Islet precursor cell (in vitro differentiated cells): ENCODE measurements around the gene NR2C2.
A peak's percentile ranks its signal among the peaks of the same experiment; 100 is the strongest.

Source experiments
- DNase-seq: peaks from one replicate; pipeline ENCODE4 v3.0.0-alpha.2; 2018

The NR2C2 gene

GRCh38 chr3:14921811-14922705, 25.3 kb upstream of the NR2C2 start:
- no peak for DNase-seq

GRCh38 chr3:14922863-14923262, 24.5 kb upstream of the NR2C2 start:
- no peak for DNase-seq

- no peak for DNase-seq
These were observed 23.9 kb upstream of the NR2C2 start for GRCh38 chr3:14923476-14923875.

GRCh38 chr3:14925729-14926591, 21.4 kb upstream of the NR2C2 start:
- DNase-seq, result peak; percentile 70

- no peak for DNase-seq
These were observed 20.8 kb upstream of the NR2C2 start for GRCh38 chr3:14926592-14926991.

GRCh38 chr3:14927308-14927707, 20.1 kb upstream of the NR2C2 start:
- no peak for DNase-seq

- DNase-seq, result no peak
These were observed 17.9 kb upstream of the NR2C2 start for GRCh38 chr3:14929310-14930074.

GRCh38 chr3:14933820-14934425, 13.5 kb upstream of the NR2C2 start:
- DNase-seq, result peak; percentile 63

GRCh38 chr3:14935592-14936345, 11.6 kb upstream of the NR2C2 start:
- no peak for DNase-seq

- no peak for DNase-seq
These were observed 8.4 kb upstream of the NR2C2 start for GRCh38 chr3:14938954-14939353.

GRCh38 chr3:14941871-14942270, 5.5 kb upstream of the NR2C2 start:
- no peak for DNase-seq

GRCh38 chr3:14943042-14943441, 4.3 kb upstream of the NR2C2 start:
- no peak for DNase-seq

GRCh38 chr3:14946236-14946635, 1.1 kb upstream of the NR2C2 start:
- DNase-seq, result no peak

GRCh38 chr3:14946739-14947099, 664 bp upstream of the NR2C2 start:
- no peak for DNase-seq

GRCh38 chr3:14947886-14948608, 664 bp downstream of the NR2C2 start:
- peak; percentile 99 for DNase-seq

GRCh38 chr3:14948609-14949038, 1.2 kb downstream of the NR2C2 start:
- no peak for DNase-seq

- DNase-seq, result no peak
These were observed 1.7 kb downstream of the NR2C2 start for GRCh38 chr3:14949126-14949525.

- no peak for DNase-seq
These were observed 2.9 kb downstream of the NR2C2 start for GRCh38 chr3:14950274-14950673.

- DNase-seq, result no peak
These were observed 9.8 kb downstream of the NR2C2 start for GRCh38 chr3:14957153-14957552.

- DNase-seq, result no peak
These were observed 10.5 kb downstream of the NR2C2 start for GRCh38 chr3:14957925-14958324.

GRCh38 chr3:14959359-14959943, 12.1 kb downstream of the NR2C2 start:
- DNase-seq, result no peak
